CD4-positive, alpha-beta memory T cell (primary cell): ENCODE measurements around the gene ZBTB20. TPM values are rescaled to one million over a fixed set of nuclear protein-coding genes. Genes with fewer than 3 reads are reported as not detected.

Experiments
- CTCF ChIA-PET: fragments of 350-600 bp; sonication (Branson Sonifier 250); formaldehyde crosslinking; loops from one replicate; lab custom pipeline; 2021; ENCODE audit warnings: inconsistent platforms; ENCODE audit not compliant: partially characterized antibody; lab: Charles Lee
- POLR2A ChIA-PET: fragments of 350-600 bp; sonication (Branson Sonifier 250); formaldehyde crosslinking; loops from one replicate; lab custom pipeline; 2021; ENCODE audit not compliant: partially characterized antibody; lab: Charles Lee
- DNase-seq, 5 donors: peaks; one replicate each; pipeline versions ENCODE4 v3.0.0 to v3.0.0-alpha.2; 2020 to 2022; ENCODE audit warnings: mixed read lengths in 1 of 5
- H3K27ac ChIP-seq: one replicate; pipeline ENCODE4 v1.7.0; 2013; ENCODE audit warnings: low read depth, low read length
- H3K27me3 ChIP-seq: 2 replicates; pipeline ENCODE4 v1.7.0; 2013; ENCODE audit warnings: mild to moderate bottlenecking, low read length, moderate library complexity; ENCODE audit not compliant: insufficient read depth
- H3K36me3 ChIP-seq: 2 replicates; pipeline ENCODE4 v1.7.0; 2013; ENCODE audit warnings: mild to moderate bottlenecking, low read length, moderate library complexity; ENCODE audit not compliant: insufficient read depth
- H3K4me1 ChIP-seq: 2 replicates; pipeline ENCODE4 v1.7.0; 2013; ENCODE audit warnings: mild to moderate bottlenecking, low read length, moderate library complexity; ENCODE audit not compliant: insufficient read depth
- H3K4me3 ChIP-seq, 2 donors: one replicate each; pipeline ENCODE4 v1.7.0; 2013; ENCODE audit warnings: low read length in 2 of 2, mild to moderate bottlenecking in 1 of 2
- H3K9me3 ChIP-seq, 2 donors: one replicate each; pipeline ENCODE4 v1.7.0; 2013; ENCODE audit warnings: low read length in 2 of 2, control low read depth in 1 of 2; ENCODE audit not compliant: control insufficient read depth in 1 of 2
- H3K27ac Mint-ChIP-seq, 7 donors: one replicate each; pipeline ENCODE4 v1.8.0; 2020 to 2021; ENCODE audit warnings: mixed read lengths in 7 of 7, mild to moderate bottlenecking in 6 of 7, inconsistent platforms in 3 of 7, moderate library complexity in 3 of 7
- H3K27me3 Mint-ChIP-seq, 2 donors: one replicate each; pipeline ENCODE4 v1.8.0; 2020 to 2021; ENCODE audit warnings: mixed read lengths in 2 of 2
- H3K36me3 Mint-ChIP-seq, 2 donors: one replicate each; pipeline ENCODE4 v1.8.0; 2020 to 2021; ENCODE audit warnings: mixed read lengths in 2 of 2, inconsistent platforms in 1 of 2, mild to moderate bottlenecking in 1 of 2
- H3K4me1 Mint-ChIP-seq, 4 donors: one replicate each; pipeline ENCODE4 v1.8.0; 2020 to 2021; ENCODE audit warnings: mixed read lengths in 4 of 4, mild to moderate bottlenecking in 1 of 4
- H3K4me3 Mint-ChIP-seq, 8 donors: one replicate each; pipeline ENCODE4 v1.8.0; 2020 to 2021; ENCODE audit warnings: mixed read lengths in 8 of 8, mild to moderate bottlenecking in 7 of 8, moderate library complexity in 6 of 8, inconsistent platforms in 3 of 8
- H3K9me3 Mint-ChIP-seq, 8 donors: one replicate each; pipeline ENCODE4 v1.8.0; 2020 to 2021; ENCODE audit warnings: mixed read lengths in 8 of 8, mild to moderate bottlenecking in 5 of 8, inconsistent platforms in 3 of 8, moderate library complexity in 1 of 8
- intact Hi-C: fragments of 100-400 bp; cut with micrococcal nuclease; formaldehyde crosslinking; loops from one replicate; pipeline ENCODE4 v1.15.1; 2023
- polyA plus RNA-seq, 2 donors: library from polyadenylated mRNA; unstranded; fragments of 300-500 nt; fragmentation: Illumina TruSeq; gene quantifications; one replicate each; pipeline ENCODE4 v1.2.3, GENCODE V29; 2021
- total RNA-seq, 2 experiments: library from RNA; stranded (reverse); gene quantifications; one replicate each; pipeline ENCODE4 v1.2.3, GENCODE V29; 2021

ZBTB20 gene
- total and polyA plus RNA-seq, 4 experiments from 2014 or later: 21.9 to 58.4 (median 41.4) TPM

DNA sequence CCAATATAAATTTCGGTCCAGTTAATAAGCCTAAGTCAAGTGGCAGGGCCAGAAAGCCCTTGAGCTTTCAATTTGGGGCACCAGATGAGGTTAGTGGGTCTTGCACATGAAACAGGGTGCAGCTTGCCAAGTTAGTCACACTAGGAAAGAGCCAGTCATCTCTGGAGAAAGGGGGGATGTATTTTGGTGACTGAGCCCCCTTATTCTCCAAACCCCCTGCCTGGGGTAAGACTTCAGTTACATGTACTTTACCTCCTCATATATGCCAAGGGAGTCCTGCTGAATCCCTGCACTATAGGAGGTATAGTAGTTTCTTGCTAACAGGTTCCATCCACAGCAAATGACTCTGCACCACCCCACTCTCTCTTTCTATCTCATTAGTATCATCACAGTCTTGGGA is 790.6 kb downstream of the ZBTB20 start:
- Mint-ChIP-seq H3K4me1 (no peaks in the 10 kb centered on the region), H3K9me3 (peaks cover 0 to 2% (median 0%) of the 10 kb centered on the region in 8 donors), H3K36me3 (peaks cover 5 to 12% of the 10 kb centered on the region in 2 donors), H3K27ac (no peak overlapping the region), H3K4me3 (no peak overlapping the region), H3K27me3 (no peaks in the 10 kb centered on the region)
- no peaks in the 10 kb centered on the region for H3K4me1 ChIP-seq
- POLR2A ChIA-PET: no interaction called here
- no peak for DNase-seq
- no peaks in the 10 kb centered on the region for H3K27me3 ChIP-seq
- no peak overlapping the region for H3K4me3 ChIP-seq
- CTCF ChIA-PET: no interaction called here
- H3K27ac ChIP-seq: no peak overlapping the region
- H3K36me3 ChIP-seq: no peaks in the 10 kb centered on the region
- H3K9me3 ChIP-seq: no peaks in the 10 kb centered on the region
- intact Hi-C loops: no loop called here

DNA sequence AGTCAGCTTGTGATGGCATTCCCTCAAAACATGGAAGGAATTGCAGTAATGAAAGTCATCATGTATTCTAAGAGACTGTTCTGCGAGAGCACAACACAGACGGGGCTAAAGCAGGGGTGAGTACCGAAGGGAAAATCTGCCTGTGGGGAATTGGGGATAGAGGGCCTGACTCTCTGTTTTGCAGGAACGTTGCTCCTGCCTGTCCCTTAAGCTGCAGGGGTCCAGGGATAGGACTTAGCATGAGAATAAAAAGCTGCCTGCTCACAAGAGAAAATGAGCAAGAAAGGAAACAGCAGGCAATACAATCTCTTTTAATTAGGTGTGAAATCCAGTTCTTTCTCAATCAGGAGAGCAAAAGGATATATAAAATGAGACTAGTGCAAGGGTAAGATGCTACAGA is 791.0 kb downstream of the ZBTB20 start:
- H3K4me3 Mint-ChIP-seq: no peak overlapping the region
- no peaks in the 10 kb centered on the region for H3K27me3 ChIP-seq
- no peaks in the 10 kb centered on the region for H3K27me3 Mint-ChIP-seq
- H3K27ac ChIP-seq: no peak overlapping the region
- H3K36me3 Mint-ChIP-seq: peaks cover 5 to 9% of the 10 kb centered on the region in 2 donors
- peaks cover 0 to 2% (median 0%) of the 10 kb centered on the region in 8 donors for H3K9me3 Mint-ChIP-seq
- H3K4me1 ChIP-seq: no peaks in the 10 kb centered on the region
- no peaks in the 10 kb centered on the region for H3K36me3 ChIP-seq
- ChIA-PET CTCF (no interaction called here), POLR2A (no interaction called here)
- H3K27ac Mint-ChIP-seq: no peak overlapping the region
- DNase-seq: no peak
- no peaks in the 10 kb centered on the region for H3K4me1 Mint-ChIP-seq
- H3K4me3 ChIP-seq: no peak overlapping the region
- no peaks in the 10 kb centered on the region for H3K9me3 ChIP-seq
- intact Hi-C loops: no loop called here

DNA sequence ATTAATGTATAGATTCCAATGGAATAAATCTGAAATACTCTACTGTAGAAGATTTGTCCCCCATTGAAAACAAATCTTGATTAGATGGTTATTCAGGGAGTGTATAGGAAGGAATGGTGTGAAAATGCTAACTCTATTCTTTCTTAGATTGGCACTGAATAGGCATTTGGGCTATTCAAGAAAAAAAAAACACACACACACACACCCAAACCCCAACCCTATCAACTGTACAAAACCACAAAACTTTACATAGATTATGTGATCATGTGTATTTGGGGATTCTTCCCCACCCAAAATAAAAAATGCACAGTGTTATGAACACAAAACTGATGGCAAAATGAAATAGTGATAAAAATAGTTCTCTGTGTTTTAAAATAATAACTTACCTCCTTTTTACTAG is 791.4 kb downstream of the ZBTB20 start:
- no peaks in the 10 kb centered on the region for H3K27me3 ChIP-seq
- Mint-ChIP-seq H3K36me3 (peaks cover 8 to 12% of the 10 kb centered on the region in 2 donors), H3K27me3 (no peaks in the 10 kb centered on the region), H3K4me3 (no peak overlapping the region), H3K9me3 (peaks cover 0 to 2% (median 0%) of the 10 kb centered on the region in 8 donors), H3K27ac (no peak overlapping the region), H3K4me1 (no peaks in the 10 kb centered on the region)
- intact Hi-C loops: no loop called here
- CTCF ChIA-PET: no interaction called here
- no peaks in the 10 kb centered on the region for H3K9me3 ChIP-seq
- no peaks in the 10 kb centered on the region for H3K36me3 ChIP-seq
- DNase-seq: no peak
- no peaks in the 10 kb centered on the region for H3K4me1 ChIP-seq
- POLR2A ChIA-PET: no interaction called here
- H3K4me3 ChIP-seq: no peak overlapping the region
- no peak overlapping the region for H3K27ac ChIP-seq

DNA sequence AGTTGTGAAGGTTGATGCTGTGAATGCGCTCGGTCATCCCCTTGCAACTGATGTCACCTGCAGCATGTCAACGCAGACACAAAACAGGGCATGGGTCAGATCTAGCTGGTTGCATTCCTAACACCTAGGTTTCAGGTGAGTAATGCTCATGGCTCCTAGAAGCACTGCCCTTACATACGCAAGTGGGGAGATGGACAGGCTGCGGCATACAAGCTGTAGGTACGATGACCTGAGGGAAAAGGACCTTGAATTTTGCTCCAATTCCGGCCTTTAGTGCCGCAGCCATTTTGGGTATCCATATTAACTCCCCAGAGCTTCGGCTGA is 795.3 kb downstream of the ZBTB20 start:
- no peaks in the 10 kb centered on the region for H3K27me3 ChIP-seq
- no peak for DNase-seq
- Mint-ChIP-seq H3K9me3 (peaks cover 0 to under 1% (median 0%) of the 10 kb centered on the region in 8 donors), H3K4me3 (no peak overlapping the region), H3K27ac (no peak overlapping the region), H3K27me3 (no peaks in the 10 kb centered on the region), H3K4me1 (peaks cover 0 to 2% (median under 1%) of the 10 kb centered on the region in 4 donors), H3K36me3 (peaks cover 35 to 38% of the 10 kb centered on the region in 2 donors)
- ChIA-PET POLR2A (interaction anchor here (0.6 kb wide), 1 partner anchor 32 kb away, joined by 3 read pairs; no protein-coding TSS in a partner anchor), CTCF (no interaction called here)
- no peaks in the 10 kb centered on the region for H3K9me3 ChIP-seq
- intact Hi-C loops: no loop called here
- H3K4me3 ChIP-seq: no peak overlapping the region
- no peak overlapping the region for H3K27ac ChIP-seq
- H3K36me3 ChIP-seq: no peaks in the 10 kb centered on the region
- H3K4me1 ChIP-seq: no peaks in the 10 kb centered on the region

DNA sequence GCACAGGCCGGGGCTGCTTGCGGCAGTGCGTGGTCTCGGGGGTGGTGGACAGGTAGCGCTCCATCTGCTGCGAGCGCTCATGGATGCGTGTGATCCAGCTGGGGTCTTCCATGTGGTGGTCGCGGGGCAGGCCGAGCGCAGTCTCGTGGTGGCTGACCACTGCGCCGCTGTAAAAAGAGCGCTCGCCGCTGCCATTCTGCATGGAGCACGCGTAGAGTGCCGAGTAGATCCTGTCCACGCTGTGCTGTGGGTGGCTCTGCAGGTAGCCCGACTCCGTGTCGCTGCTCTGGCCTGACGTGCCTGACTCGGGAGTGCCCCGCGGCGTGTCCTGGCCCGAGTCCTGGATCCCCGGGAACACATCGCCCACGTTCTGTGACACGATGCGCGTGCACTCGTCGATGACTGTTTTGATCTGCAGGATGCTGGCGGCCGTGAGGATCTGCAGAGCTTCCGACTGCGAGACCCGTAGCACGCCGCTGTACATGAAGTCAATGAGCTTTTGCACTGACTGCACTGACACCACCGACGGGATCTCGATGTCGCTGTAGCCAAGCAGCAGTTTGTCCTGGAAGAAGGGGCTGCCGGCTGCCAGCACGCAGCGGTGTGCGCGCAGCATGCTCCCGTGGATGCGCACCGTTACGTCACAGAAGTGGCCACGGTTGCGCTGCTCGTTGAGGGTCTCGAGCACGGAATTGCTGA is 795.8 kb downstream of the ZBTB20 start:
- peaks cover 1 to 3% (median 2%) of the 10 kb centered on the region in 4 donors for H3K4me1 Mint-ChIP-seq
- DNase-seq: no peak
- intact Hi-C loops: no loop called here
- H3K4me3 Mint-ChIP-seq: no peak overlapping the region
- H3K27ac Mint-ChIP-seq: no peak overlapping the region
- POLR2A ChIA-PET: no interaction called here
- no peaks in the 10 kb centered on the region for H3K9me3 ChIP-seq
- no peaks in the 10 kb centered on the region for H3K27me3 Mint-ChIP-seq
- H3K36me3 Mint-ChIP-seq: peaks cover 35 to 38% of the 10 kb centered on the region in 2 donors
- no peaks in the 10 kb centered on the region for H3K36me3 ChIP-seq
- no peaks in the 10 kb centered on the region for H3K9me3 Mint-ChIP-seq
- H3K27me3 ChIP-seq: no peaks in the 10 kb centered on the region
- H3K4me3 ChIP-seq: no peak overlapping the region
- H3K27ac ChIP-seq: no peak overlapping the region
- no peaks in the 10 kb centered on the region for H3K4me1 ChIP-seq
- CTCF ChIA-PET: interaction anchor here (1.2 to 1.4 kb wide), 2 partner anchors 20 to 60 kb away, joined by 3 read pairs; no protein-coding TSS in a partner anchor

DNA sequence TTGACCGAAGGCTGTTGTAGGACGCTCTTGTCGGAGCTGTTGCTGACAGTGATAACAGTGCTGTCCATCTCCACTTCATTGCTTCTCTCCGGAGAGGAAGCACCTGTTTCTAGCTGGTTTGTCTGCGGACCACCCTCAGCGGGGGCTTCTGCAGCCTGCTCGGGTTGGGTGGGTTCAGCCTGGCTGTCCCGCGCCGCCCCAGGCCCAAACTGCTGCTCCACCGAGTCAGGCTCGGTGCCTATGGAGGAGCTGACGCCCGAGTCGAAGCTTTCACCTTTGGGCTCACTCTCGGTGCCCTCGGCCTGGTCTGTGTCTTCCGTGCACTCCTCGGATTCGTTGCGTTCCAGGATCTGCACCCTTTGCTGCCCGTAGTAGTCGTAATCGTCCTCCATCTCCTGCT is 796.4 kb downstream of the ZBTB20 start:
- no peaks in the 10 kb centered on the region for H3K9me3 Mint-ChIP-seq
- no peaks in the 10 kb centered on the region for H3K27me3 ChIP-seq
- no peak overlapping the region for H3K27ac Mint-ChIP-seq
- peaks cover 35 to 44% of the 10 kb centered on the region in 2 donors for H3K36me3 Mint-ChIP-seq
- ChIA-PET CTCF (interaction anchor here (1.2 to 1.4 kb wide), 2 partner anchors 20 to 60 kb away, joined by 3 read pairs; no protein-coding TSS in a partner anchor), POLR2A (no interaction called here)
- no peak overlapping the region for H3K27ac ChIP-seq
- no peak overlapping the region for H3K4me3 Mint-ChIP-seq
- H3K36me3 ChIP-seq: no peaks in the 10 kb centered on the region
- DNase-seq: no peak
- no peaks in the 10 kb centered on the region for H3K4me1 ChIP-seq
- H3K4me3 ChIP-seq: no peak overlapping the region
- peaks cover 3 to 7% (median 5%) of the 10 kb centered on the region in 4 donors for H3K4me1 Mint-ChIP-seq
- intact Hi-C loops: no loop called here
- no peaks in the 10 kb centered on the region for H3K9me3 ChIP-seq
- H3K27me3 Mint-ChIP-seq: no peaks in the 10 kb centered on the region

DNA sequence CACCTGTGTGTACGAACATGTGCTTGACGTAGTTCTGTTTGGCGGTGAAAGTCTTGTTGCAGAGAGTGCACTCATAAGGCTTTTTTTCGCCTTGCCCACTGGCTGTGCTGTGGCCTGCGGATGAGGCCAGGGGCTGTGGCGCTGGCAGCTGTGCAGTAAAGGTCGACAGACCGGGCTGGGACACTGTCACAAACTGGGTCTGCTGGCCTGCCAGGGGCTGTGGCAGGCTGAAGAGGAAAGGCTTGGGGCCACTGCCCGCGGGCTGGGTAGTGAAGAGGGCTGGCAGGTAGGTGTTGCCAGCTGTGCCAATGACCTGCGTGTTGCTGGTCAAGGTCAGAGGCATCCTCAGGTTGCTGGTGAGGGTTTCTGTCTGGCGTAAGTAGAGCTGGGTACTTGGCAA is 796.8 kb downstream of the ZBTB20 start:
- no peak overlapping the region for H3K27ac Mint-ChIP-seq
- Histone ChIP-seq H3K36me3 (no peaks in the 10 kb centered on the region), H3K4me1 (no peaks in the 10 kb centered on the region), H3K4me3 (no peak overlapping the region), H3K27ac (no peak overlapping the region), H3K27me3 (no peaks in the 10 kb centered on the region), H3K9me3 (no peaks in the 10 kb centered on the region)
- no peak overlapping the region for H3K4me3 Mint-ChIP-seq
- H3K36me3 Mint-ChIP-seq: peaks cover 35 to 45% of the 10 kb centered on the region in 2 donors
- POLR2A ChIA-PET: no interaction called here
- DNase-seq: no peak
- peaks cover 3 to 11% (median 6%) of the 10 kb centered on the region in 4 donors for H3K4me1 Mint-ChIP-seq
- CTCF ChIA-PET: interaction anchor here (1.2 to 1.9 kb wide), 3 partner anchors 11 to 59 kb away, joined by 3 to 5 read pairs (median 3); no protein-coding TSS in a partner anchor
- H3K27me3 Mint-ChIP-seq: no peaks in the 10 kb centered on the region
- intact Hi-C loops: no loop called here
- H3K9me3 Mint-ChIP-seq: no peaks in the 10 kb centered on the region
